Kidney (tissue), 14 donors: ENCODE data around the gene PGM2L1. TPM values are rescaled to one million over a fixed set of nuclear protein-coding genes. Genes with fewer than 3 reads are reported as not detected.

Experiments used
- DNase-seq, 5 donors: peaks; one replicate each; pipeline ENCODE4 v3.0.0-alpha.2; 2013 to 2020
- FAIRE-seq: peaks from 2 replicates; lab custom pipeline; 2012; peaks lifted over from hg19 to GRCh38; lab: Jason Lieb, UNC
- H3K27ac ChIP-seq, 2 donors: one replicate each; pipeline ENCODE4 v1.7.0; 2013; ENCODE audit warnings: low read depth in 2 of 2, low read length in 2 of 2, inconsistent platforms in 1 of 2
- H3K27me3 ChIP-seq: one replicate; pipeline ENCODE4 v1.7.1; 2013; ENCODE audit warnings: low read length, inconsistent platforms; ENCODE audit not compliant: control insufficient read depth, insufficient read depth
- H3K36me3 ChIP-seq, 3 donors: one replicate each; pipeline versions ENCODE4 v1.7.0 to v1.7.1; 2013; ENCODE audit warnings: low read length in 3 of 3, control low read depth in 1 of 3, inconsistent platforms in 1 of 3; ENCODE audit not compliant: insufficient read depth in 3 of 3, control insufficient read depth in 2 of 3
- H3K4me1 ChIP-seq, 3 donors: one replicate each; pipeline versions ENCODE4 v1.7.0 to v1.7.1; 2013; ENCODE audit warnings: low read length in 3 of 3, inconsistent platforms in 1 of 3, low read depth in 1 of 3; ENCODE audit not compliant: control insufficient read depth in 2 of 3, insufficient read depth in 2 of 3
- H3K4me3 ChIP-seq, 3 donors: one replicate each; pipeline versions ENCODE4 v1.7.0 to v1.8.1; 2013; ENCODE audit warnings: low read length in 3 of 3, control low read depth in 1 of 3, inconsistent platforms in 1 of 3
- H3K9ac ChIP-seq, 3 donors: one replicate each; pipeline versions ENCODE4 v1.7.0 to v1.7.1; 2013; ENCODE audit warnings: low read length in 3 of 3, control low read depth in 1 of 3, inconsistent platforms in 1 of 3
- H3K9me3 ChIP-seq, 3 donors: one replicate each; pipeline versions ENCODE4 v1.7.0 to v1.7.1; 2013; ENCODE audit warnings: low read length in 3 of 3, control low read depth in 1 of 3, inconsistent platforms in 1 of 3; ENCODE audit not compliant: control insufficient read depth in 2 of 3, insufficient read depth in 1 of 3
- CTCF ChIP-seq: IDR thresholded peaks from 3 replicates; pipeline ENCODE4 v1.5.1; 2012; ENCODE audit warnings: mild to moderate bottlenecking, moderate library complexity, borderline replicate concordance; ENCODE audit not compliant: insufficient read depth; ENCODE audit errors: extremely low read depth
- intact Hi-C: fragments of 100-400 bp; cut with DNase I; formaldehyde crosslinking; loops from one replicate; pipeline ENCODE4 v1.11.1; 2022
- polyA plus RNA-seq: library from polyadenylated mRNA; stranded (reverse); fragments of 350-450 nt; fragmentation: Illumina TruSeq; extraction: RNeasy Lipid Tissue Mini Kit (QIAGEN cat#74804); gene quantifications from one replicate; pipeline ENCODE4 v1.2.3, GENCODE V29; 2014; ENCODE audit warnings: low read depth, low replicate concordance; ENCODE audit not compliant: insufficient read depth
- total RNA-seq: library from RNA; stranded (reverse); fragmentation: NEBNext Ultra II Directional; extraction: Animal tissue kit (Norgen Biotek cat#: 25700); gene quantifications from one replicate; pipeline ENCODE4 v1.2.1, GENCODE V29; 2021
- donor health status: control.
- donor health status: control.
- donor health status: control.
- donor health status: control.
- donor health status: control.
- donor health status: DM: yes; HTN: yes; CAD: no.
- donor health status: Normal renal cell carcinoma (clear cell type).

Gene PGM2L1
- total and polyA plus RNA-seq, 2 donors from 2014 or later = 1.0 to 11.5 TPM

GRCh38 chr11:74412321-74412720, 14.1 kb upstream of the PGM2L1 start:
- Histone ChIP-seq H3K4me3 (no peak overlapping the region), H3K27ac (no peak overlapping the region), H3K9me3 (no peaks in the 10 kb centered on the region), H3K9ac (no peak overlapping the region), H3K36me3 (no peaks in the 10 kb centered on the region), H3K27me3 (no peaks in the 10 kb centered on the region), H3K4me1 (peaks cover 0 to 2% (median 0%) of the 10 kb centered on the region in 3 donors)
- intact Hi-C loops = no loop called here
- DNase-seq = no peak
- no peak for TF ChIP-seq CTCF
- no peak for FAIRE-seq

GRCh38 chr11:74409633-74410032, 11.4 kb upstream of the PGM2L1 start:
- TF ChIP-seq CTCF = no peak
- DNase-seq (no peak), FAIRE-seq (no peak)
- no peak overlapping the region for H3K27ac ChIP-seq
- H3K36me3 ChIP-seq = no peaks in the 10 kb centered on the region
- H3K9ac ChIP-seq = no peak overlapping the region
- peaks cover 0 to 2% (median 0%) of the 10 kb centered on the region in 3 donors for H3K4me1 ChIP-seq
- H3K4me3 ChIP-seq = no peak overlapping the region
- intact Hi-C loops = no loop called here
- no peaks in the 10 kb centered on the region for H3K9me3 ChIP-seq
- H3K27me3 ChIP-seq = no peaks in the 10 kb centered on the region

- Histone ChIP-seq H3K27me3 (no peaks in the 10 kb centered on the region), H3K4me3 (no peak overlapping the region), H3K4me1 (no peaks in the 10 kb centered on the region), H3K36me3 (no peaks in the 10 kb centered on the region), H3K9me3 (no peaks in the 10 kb centered on the region), H3K27ac (no peak overlapping the region), H3K9ac (no peak overlapping the region)
- DNase-seq = no peak
- FAIRE-seq = no peak
- TF ChIP-seq CTCF = no peak
- intact Hi-C loops = no loop called here
Measured at GRCh38 chr11:74403607-74404321, 5.5 kb upstream of the PGM2L1 start.
